Mucosa of descending colon (tissue), 3 donors: Measurements from ENCODE around the gene FTO. TPM values are rescaled to one million over a fixed set of nuclear protein-coding genes. Genes with fewer than 3 reads are reported as not detected.
"Not testable (repeated sequence)": the region's sequence is repeated elsewhere in the genome, so short reads cannot be mapped to it uniquely, and the experiment has no call there.

Experiments
- ATAC-seq: fragments of 200-7000 bp; cut with Tn5 transposase; one replicate; pipeline ENCODE4 v1.9.1; 2020; ENCODE audit warnings: mild to moderate bottlenecking, moderate library complexity
- DNase-seq, 3 donors: peaks; one replicate each; pipeline ENCODE4 v3.0.0-alpha.2; 2020
- H3K36me3 ChIP-seq: fragments of 200-600 bp; one replicate; pipeline ENCODE4 v1.8.0; 2021; ENCODE audit warnings: low read depth, mild to moderate bottlenecking
- H3K4me1 ChIP-seq: fragments of 200-600 bp; one replicate; pipeline ENCODE4 v1.8.0; 2021; ENCODE audit warnings: low read depth, mild to moderate bottlenecking
- H3K4me3 ChIP-seq: fragments of 200-600 bp; one replicate; pipeline ENCODE4 v1.8.0; 2021; ENCODE audit warnings: mild to moderate bottlenecking
- H3K9me3 ChIP-seq: fragments of 200-600 bp; one replicate; pipeline ENCODE4 v1.8.0; 2021; ENCODE audit warnings: mild to moderate bottlenecking
- intact Hi-C, 2 donors: fragments of 100-400 bp; cut with DNase I in 1 of 2; cut with micrococcal nuclease in 1 of 2; formaldehyde crosslinking; loops; one replicate each; pipeline versions ENCODE4 v1.11.0 to v1.11.1; 2022; cut with DNase I, micrococcal nuclease
- total RNA-seq, 3 donors: library from RNA; stranded (reverse); fragmentation: NEBNext Ultra II Directional in 2 of 3; extraction: Animal tissue kit (Norgen Biotek cat#: 25700) in 2 of 3; gene quantifications; one replicate each; pipeline versions ENCODE4 v1.2.1 to v1.2.4, GENCODE V29; 2021 to 2023
- TF ChIP-seq, protein P1 (sequence below): fragments of 200-600 bp; IDR thresholded peaks from one replicate; pipeline ENCODE4 v1.8.0; 2022; ENCODE audit warnings: antibody characterized with exemption, mild to moderate bottlenecking
- donor health status: DM: no; HTN: no; CAD: no; lungs with moderate emphysema.
- donor health status: DM: no; HTN: no; CAD: no.
- donor health status: DM: no; HTN: yes; CAD: no.

FTO gene
- total RNA-seq, 3 donors from 2014 or later = 38.0 to 81.7 (median 39.1) TPM

DNA sequence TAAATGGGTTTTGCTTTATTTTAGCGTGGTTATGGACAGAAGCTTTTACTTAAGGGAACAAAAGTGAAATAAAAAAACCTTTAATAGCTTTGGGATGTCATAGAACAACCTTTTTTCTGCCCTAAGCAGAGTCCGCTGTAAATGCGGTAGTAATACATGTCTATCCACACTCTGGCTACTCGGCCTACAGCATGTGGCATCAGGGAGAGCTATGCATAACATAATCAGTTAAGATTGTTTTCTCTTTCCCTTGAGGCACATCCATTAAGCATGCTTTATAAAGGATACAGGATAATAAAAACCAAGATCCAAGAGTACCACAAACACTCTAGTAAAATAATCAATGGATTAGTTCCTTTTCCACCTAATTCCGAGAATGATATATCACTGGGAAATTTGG, 10.6 kb upstream of the FTO start:
- intact Hi-C loops = no loop called here
- no peak for ATAC-seq
- TF ChIP-seq, protein P1, sequence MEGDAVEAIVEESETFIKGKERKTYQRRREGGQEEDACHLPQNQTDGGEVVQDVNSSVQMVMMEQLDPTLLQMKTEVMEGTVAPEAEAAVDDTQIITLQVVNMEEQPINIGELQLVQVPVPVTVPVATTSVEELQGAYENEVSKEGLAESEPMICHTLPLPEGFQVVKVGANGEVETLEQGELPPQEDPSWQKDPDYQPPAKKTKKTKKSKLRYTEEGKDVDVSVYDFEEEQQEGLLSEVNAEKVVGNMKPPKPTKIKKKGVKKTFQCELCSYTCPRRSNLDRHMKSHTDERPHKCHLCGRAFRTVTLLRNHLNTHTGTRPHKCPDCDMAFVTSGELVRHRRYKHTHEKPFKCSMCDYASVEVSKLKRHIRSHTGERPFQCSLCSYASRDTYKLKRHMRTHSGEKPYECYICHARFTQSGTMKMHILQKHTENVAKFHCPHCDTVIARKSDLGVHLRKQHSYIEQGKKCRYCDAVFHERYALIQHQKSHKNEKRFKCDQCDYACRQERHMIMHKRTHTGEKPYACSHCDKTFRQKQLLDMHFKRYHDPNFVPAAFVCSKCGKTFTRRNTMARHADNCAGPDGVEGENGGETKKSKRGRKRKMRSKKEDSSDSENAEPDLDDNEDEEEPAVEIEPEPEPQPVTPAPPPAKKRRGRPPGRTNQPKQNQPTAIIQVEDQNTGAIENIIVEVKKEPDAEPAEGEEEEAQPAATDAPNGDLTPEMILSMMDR = no peak

DNA sequence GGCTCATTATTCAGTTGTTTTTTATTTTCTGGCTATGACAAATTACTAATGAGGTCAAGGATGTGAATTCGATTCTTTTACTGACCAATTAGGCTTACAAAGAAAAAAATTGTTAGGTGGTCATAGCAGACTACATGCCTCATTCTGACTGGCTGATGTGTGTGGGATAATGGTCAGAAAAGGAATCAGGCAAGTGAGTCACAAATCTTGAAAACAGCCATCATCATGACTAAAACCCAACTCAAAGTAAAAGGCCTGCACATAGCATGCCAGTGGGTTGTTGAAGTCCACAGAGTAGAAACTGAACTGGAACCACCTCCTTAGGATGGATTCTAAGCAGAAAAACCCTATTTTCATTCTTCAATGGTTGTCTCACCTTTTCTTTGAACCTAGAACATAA, 8.9 kb upstream of the FTO start:
- DNase-seq (no peak), ATAC-seq (no peak)
- no peaks in the 10 kb centered on the region for H3K4me1 ChIP-seq
- TF ChIP-seq, protein P1 = no peak
- no peaks in the 10 kb centered on the region for H3K9me3 ChIP-seq
- no peak overlapping the region for H3K4me3 ChIP-seq
- intact Hi-C loops = no loop called here
- H3K36me3 ChIP-seq = no peaks in the 10 kb centered on the region

More for the DNA sequence above, 10.6 kb upstream of the FTO start:
- Histone ChIP-seq H3K36me3 (no peaks in the 10 kb centered on the region), H3K4me1 (no peaks in the 10 kb centered on the region), H3K9me3 (no peaks in the 10 kb centered on the region), H3K4me3 (no peak overlapping the region)
- no peak for DNase-seq

DNA sequence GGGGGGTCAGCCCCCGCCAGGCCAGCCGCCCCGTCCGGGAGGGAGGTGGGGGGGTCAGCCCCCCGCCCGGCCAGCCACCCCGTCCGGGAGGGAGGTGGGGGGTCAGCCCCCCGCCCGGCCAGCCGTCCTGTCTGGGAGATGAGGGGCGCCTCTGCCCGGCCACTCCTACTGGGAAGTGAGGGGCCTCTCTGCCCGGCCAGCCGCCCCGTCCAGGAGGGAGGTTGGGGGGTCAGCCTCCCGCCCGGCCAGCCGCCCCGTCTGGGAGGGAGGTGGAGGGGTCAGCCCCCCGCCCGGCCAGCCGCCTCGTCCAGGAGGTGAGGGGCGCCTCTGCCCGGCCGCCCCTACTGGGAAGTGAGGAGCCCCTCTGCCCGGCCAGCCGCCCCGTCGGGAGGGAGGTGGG, 5.7 kb upstream of the FTO start:
- H3K4me3 ChIP-seq, intact Hi-C loops, H3K36me3 ChIP-seq, H3K4me1 ChIP-seq, H3K9me3 ChIP-seq, DNase-seq, ATAC-seq: not testable (repeated sequence)

DNA sequence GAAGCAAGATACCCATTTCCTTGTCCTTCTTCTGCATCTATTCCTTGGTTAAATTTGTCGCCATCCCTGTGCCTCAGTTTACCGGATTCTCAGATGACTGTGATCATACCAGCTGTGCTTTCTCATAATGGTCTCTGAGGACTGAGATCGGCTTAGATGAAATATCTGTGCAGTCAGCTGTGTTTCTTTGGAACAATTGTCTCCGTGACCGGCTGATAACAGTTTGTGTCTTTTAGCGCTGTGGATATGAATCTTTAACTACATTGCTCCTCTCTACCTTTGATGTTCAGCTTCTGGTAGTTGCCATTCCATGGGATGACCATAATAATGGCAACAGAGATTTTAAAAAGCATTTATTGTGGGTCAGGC, 473 bp downstream of the FTO start:
- Histone ChIP-seq H3K36me3 (no peaks in the 10 kb centered on the region), H3K4me3 (peak overlapping the region; percentile 46), H3K9me3 (no peaks in the 10 kb centered on the region), H3K4me1 (peaks cover 11% of the 10 kb centered on the region)
- ATAC-seq = no peak
- TF ChIP-seq, protein P1 = no peak
- peak in 1 of 3 donors; percentile 6 for DNase-seq
- intact Hi-C loops = no loop called here

DNA sequence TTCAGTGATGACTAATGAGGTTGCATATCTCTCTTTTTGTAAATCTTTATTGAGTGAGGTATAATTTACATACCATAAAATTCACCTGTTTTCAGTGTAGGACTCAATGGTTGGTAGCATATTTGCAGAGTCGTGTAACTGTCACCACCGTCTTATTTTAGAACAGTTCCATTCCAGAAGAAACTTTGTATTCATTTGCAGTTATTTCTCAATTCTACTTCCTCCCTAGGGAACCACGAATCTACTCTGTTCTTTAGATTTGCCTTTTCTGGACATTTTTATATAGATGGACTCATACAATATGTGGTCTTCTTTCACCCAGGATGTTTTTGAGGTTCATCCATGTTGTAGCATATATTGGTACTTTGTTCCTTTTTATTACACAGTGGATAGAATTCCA, 3.7 kb downstream of the FTO start:
- Histone ChIP-seq H3K9me3 (no peaks in the 10 kb centered on the region), H3K36me3 (no peaks in the 10 kb centered on the region), H3K4me1 (peaks cover 11% of the 10 kb centered on the region), H3K4me3 (no peak overlapping the region)
- ATAC-seq (no peak), DNase-seq (no peak)
- intact Hi-C loops = no loop called here
- TF ChIP-seq, protein P1 = no peak

DNA sequence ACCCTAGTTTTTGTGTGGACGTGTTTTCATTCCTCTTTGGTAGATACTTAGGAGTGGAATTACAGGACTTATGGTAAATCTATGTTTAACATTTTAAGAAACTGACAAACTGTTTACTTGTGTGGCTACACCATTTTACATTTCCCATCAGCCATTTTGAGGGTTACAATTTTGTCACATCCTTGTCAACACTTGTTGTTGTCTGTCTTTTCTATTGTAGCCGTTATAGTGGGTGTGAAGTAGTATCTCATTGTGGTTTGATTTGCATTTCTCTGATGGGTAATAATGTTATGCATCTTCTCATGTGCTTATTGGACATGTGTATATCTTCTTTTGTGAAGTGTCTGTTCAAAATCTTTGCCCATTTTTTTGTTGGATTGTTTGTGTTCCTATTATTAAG, 4.5 kb downstream of the FTO start:
- DNase-seq = no peak
- Histone ChIP-seq H3K36me3 (no peaks in the 10 kb centered on the region), H3K4me3 (no peak overlapping the region), H3K4me1 (peaks cover 11% of the 10 kb centered on the region), H3K9me3 (no peaks in the 10 kb centered on the region)
- no peak for ATAC-seq
- intact Hi-C loops = no loop called here
- TF ChIP-seq, protein P1 = no peak
